ENCODE results near the gene LAMB1.

DNA sequence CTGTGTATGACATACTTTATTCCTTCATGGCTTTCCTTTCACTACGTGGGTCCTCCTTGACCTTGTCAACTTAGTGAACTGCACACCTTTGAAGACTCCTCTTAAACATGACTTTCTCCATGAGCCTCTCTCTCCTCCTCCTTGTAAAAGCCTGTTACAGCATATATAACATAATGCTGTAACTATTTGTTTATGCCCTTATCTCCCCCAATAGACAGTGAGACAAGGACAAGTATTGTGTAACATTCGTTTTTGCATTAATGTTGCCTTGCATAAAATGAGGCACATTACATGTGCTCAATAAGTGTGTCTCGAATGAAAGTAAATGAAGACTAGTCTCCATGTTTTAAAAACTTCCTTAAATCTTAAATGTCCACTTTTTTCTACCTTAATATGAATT, 4.3 kb upstream of the LAMB1 start:
- TF ChIP-seq, protein P1, sequence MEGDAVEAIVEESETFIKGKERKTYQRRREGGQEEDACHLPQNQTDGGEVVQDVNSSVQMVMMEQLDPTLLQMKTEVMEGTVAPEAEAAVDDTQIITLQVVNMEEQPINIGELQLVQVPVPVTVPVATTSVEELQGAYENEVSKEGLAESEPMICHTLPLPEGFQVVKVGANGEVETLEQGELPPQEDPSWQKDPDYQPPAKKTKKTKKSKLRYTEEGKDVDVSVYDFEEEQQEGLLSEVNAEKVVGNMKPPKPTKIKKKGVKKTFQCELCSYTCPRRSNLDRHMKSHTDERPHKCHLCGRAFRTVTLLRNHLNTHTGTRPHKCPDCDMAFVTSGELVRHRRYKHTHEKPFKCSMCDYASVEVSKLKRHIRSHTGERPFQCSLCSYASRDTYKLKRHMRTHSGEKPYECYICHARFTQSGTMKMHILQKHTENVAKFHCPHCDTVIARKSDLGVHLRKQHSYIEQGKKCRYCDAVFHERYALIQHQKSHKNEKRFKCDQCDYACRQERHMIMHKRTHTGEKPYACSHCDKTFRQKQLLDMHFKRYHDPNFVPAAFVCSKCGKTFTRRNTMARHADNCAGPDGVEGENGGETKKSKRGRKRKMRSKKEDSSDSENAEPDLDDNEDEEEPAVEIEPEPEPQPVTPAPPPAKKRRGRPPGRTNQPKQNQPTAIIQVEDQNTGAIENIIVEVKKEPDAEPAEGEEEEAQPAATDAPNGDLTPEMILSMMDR (IDR thresholded peaks at IDR 0.05; ENCODE audit: low read depth, low read length), result no peak
- no peak for TF ChIP-seq EZH2phosphoT487 (IDR thresholded peaks at IDR 0.05; ENCODE audit: low read depth)

Data from OCI-LY3 (cell line).